ENCODE measurements around the gene DKK1.
"Not testable (repeated sequence)": the region's sequence is repeated elsewhere in the genome, so short reads cannot be mapped to it uniquely, and the experiment has no call there.

The DKK1 gene

DNA sequence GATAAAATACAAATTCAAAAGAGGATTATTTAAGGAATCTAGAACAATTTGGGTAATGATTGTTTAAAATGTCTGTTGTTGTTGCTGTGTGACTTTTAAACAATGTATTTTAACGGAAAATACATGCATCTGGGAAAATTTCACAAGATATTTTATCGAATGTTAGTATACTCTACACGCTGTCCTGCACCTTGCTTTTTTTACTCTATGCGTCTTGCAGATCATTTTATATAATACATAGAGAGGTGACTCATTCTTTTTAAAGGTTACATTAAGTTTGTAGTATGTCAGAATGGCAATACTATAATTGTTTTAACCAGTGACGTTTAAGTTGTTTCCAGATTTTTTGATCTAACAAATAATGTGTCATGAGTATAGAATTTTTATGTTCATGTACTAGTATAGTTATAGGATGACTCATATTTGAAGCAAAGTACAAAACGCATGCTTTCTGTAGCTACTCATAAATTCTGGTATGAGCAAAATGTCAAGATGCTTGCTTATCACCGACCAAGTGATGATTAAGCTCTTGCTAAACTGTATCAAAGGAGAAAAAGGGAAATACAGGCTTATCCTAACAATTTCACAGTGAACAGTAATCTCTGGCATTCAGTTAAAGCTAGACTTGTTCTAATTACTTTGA, 4.9 kb downstream of the DKK1 start:
- no peak for DNase-seq

DNA sequence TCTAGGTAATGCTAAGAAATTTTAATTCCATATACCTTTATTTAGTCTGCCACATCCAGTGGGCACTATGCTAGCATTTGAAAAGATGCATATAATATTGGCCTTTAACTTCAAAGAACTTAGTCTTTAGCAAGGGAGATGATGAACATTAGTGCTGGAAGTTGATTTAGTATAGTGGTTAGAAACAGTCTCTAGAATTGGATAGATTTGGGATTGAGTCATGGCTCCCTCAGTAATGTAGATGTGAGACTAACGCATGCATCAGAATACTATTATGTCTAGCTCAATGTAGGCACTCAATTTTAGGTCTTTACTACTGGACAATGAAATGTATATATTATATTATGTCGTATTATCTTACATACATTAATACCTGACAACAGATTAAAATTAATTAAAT, 5.8 kb downstream of the DKK1 start:
- no peak for DNase-seq

DNA sequence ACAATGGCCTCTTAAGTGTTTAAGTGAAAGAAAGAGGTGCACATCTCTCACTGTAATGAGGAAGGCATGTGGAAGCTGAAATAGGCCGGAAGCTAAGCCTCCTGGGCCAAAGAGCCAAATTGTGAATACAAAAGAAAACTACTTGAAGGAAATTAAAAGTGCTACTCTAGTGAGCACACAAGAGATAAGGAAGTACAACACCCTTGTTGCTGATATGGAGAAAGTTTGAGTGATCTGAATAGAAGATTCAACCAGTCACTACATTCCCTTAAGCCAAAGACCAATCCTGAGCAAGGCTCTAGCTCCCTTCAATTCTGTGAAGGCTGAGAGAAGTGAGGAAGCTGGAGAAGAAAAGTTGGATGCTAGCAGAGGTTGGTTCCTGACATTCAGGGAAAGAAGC, 8.2 kb downstream of the DKK1 start:
- DNase-seq: no peak

DNA sequence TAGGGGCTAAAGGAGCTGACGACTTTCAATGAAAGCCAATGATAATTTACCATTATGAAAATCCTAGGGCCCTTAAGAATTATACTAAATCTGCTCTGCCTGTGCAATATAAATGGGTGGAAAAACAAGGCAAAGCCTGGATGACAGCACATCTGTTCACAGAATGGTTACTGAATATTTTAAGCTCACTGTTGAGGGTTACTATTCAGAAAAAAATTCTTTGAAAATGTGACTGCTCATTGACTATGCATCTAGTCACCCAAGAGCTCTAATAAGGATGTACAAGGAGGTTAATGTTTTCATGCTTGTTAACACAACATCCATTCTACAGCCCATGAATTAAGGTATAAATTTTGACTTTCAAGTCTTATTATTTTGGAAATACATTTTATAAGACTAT, 8.9 kb downstream of the DKK1 start:
- no peak for DNase-seq

DNA sequence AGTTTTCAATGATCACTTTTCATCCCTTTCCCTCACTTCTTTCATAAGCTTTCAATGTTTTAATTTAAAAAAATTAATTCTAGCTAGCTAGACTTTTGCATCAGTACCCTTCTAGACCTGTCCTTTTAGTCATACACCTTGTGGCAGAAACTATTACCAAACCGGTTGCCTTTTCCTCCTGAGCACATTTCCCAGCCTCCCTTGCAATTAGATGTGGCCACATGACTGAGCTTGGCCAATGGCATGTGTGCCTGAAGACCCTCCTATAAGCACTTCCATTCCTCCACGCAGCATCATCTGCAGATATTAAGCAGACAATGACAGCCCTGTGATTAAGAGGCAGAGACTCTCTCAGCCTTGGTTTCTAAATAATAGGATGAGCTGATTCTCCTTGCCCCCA, 12.3 kb downstream of the DKK1 start:
- DNase-seq: no peak

DNA sequence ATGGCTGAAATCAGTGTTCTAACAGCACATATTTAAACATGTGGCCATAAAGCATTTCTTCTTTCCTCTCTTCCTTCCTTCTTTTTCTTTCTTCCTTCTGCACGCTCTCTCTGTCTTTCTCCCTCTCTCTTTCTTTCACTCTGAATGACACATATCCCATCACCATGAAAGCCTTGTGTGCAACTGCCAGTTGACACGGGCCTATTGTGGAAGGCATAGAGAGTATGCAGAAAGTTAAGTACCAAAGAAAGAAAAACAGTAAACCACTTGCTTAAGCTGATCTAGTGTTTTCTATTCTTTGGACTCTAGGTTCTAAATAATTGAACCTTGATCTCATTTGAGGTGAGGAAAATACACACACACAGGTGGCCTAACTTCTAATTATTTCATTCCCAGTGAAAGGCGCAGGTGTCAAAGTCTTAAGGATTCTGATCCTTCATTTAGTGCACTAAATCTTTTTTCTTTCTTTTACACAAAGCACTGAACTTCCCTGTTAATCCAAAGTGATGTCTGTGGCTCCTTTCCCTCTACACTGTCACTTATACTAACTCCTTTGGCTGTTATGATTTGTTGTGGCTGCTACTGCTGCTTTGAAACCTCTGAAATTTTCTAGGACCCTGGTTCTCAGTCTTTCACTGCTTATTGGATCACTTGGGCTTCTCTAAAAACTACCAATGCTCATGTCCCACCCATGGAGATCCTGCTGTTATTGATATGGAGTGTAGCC, 17.7 kb downstream of the DKK1 start:
- no peak for DNase-seq

DNA sequence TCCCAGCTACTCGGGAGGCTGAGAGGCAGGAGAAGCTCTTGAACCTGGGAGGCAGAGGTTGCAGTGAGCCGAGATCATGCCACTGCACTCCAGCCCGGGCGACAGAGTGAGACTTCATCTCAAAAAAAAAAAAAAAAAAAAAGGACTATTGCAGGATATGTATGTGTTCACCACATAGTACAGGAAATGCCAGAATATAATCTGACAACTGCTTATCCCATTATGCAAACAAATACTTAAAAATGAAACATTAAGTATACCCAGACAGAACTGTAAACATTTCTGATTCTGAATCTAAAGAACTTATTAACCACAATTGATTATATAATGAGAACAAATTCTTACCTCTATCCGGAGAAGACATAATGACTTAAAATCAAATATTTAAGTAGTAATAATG, 18.7 kb downstream of the DKK1 start:
- DNase-seq: no peak

DNA sequence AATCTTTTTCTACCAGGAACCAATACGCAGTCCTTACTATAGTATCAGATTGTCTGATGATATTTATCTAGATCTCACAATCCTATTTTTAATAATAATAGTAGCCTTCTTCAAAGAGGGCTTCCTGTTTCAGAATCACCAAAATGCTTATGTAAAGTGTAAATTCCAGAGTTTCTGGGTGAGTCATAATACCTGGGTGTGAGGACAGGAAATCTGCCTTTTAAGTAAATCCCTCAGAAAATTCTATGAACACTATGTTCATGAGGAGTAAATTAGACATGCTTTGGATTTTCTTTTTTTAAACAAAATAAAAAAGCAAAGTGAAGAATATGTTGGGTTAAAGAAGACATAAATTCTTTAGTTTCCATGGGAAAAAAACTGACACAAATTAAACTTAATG, 20.5 kb downstream of the DKK1 start:
- DNase-seq: no peak

DNA sequence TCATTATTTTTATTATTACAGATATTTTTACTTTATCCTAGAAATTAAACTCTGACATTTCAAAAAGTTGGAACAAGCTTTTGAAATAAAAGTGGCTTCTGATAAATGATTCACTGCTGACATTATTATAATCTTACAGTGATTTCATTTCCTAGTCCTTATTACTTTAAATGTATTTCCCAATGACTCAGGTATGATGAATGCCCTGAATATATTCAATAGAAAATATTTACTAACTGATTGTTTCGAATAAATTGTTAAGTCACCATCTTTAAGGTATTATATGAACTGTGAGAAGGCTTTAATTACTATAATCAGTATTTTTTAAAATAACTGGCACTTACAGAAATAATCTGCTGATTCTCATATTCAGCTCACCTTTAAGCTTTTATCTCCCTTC, 21.6 kb downstream of the DKK1 start:
- DNase-seq: no peak

DNA sequence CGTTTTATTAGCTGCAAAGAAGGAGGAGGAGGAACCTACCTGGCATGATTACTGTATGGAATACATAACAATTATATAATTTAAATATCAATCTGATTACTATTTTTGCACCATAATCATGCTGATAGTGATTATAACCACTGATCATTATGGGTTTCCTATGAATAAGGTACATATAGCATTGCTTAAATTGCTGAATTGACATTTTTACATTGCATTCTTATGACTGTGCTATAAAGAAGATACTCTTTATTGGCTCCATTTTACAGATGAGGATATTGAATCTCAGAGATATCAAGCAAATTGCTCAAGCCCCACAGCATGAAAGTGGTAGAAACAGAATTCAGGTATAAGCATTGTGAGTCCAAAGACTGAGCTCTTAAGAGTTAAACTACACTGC, 23.1 kb downstream of the DKK1 start:
- DNase-seq: no peak

DNA sequence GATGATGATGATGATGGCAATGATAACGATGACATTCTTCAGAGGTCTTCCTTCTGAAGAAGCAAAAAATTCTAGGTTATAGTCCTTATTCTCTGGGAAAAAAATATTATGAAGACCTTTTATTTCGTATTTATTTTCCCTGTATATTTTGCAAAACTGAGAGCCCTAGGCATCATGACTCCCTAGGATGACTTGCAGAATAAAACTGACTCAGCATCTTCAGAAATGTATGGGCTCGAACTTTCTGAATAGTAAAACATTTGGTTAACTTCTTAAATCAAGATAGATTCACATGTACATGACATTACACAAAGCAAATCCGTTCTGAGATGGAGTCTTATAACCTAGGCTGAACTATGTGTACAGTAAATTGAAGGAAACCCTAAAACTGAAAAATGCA, 29.4 kb downstream of the DKK1 start:
- DNase-seq: no peak

DNA sequence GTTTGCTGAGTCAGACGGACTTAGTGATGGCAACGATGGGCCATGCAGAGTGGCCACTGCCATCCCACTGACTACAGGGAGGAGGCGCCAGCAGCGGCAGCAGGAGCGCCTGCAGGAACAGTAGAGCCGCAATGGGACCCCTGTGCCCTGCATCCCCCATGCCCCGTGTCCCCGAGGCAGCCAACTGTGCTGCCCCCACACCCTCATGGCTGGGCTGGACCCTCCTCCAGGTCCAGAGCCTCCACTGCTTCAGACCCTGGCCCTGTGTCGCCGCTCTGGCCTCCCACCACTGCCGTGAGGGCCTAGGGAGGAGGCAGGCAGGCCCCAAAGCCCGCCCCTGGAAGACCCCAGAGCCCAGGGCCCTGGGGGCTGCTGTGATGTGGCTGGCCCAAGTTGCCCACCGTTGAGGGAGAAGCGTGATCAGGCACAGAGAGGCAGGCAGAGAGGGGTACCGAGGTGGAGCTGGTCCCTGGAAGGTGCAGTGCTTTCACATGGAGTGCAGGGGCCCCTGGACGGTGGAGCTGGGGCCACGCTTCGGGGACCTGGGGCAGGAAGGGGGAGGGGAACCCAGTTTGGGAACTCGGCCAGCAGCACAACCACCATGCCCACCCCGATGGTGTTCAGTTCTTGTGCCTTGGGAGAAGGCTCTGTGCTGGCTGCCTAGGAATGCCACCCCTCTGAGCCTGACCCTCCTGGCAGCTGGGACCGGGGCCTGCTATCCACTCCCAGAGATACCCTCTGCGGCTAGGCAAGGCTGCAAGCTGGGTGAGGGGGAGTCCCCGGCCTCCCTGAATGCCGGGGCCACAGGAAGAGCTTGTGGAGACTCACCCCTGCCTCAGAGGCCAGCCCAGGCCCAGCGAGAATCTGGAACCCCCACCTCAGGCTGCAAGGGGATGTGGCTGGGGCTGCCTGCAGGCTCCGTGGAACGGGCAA, 32.6 kb downstream of the DKK1 start:
- DNase-seq: no peak

DNA sequence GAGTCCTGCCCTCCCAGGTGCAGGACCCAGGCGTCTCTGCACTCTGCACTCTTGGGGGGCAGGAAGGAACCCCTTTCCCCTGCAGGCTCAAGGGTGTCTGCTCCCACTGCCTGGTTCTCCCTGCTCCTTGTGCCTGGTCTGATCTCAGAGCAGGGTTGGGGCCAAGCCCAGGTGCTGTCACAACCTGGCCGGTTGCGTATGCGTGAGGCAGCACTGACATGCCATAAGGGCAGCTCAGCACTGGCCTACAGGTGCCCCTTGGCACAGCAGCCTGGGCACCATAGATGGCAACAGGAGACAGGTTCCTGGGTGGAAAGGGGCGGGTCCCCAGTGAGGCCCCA, 33.2 kb downstream of the DKK1 start:
- DNase-seq: no peak

DNA sequence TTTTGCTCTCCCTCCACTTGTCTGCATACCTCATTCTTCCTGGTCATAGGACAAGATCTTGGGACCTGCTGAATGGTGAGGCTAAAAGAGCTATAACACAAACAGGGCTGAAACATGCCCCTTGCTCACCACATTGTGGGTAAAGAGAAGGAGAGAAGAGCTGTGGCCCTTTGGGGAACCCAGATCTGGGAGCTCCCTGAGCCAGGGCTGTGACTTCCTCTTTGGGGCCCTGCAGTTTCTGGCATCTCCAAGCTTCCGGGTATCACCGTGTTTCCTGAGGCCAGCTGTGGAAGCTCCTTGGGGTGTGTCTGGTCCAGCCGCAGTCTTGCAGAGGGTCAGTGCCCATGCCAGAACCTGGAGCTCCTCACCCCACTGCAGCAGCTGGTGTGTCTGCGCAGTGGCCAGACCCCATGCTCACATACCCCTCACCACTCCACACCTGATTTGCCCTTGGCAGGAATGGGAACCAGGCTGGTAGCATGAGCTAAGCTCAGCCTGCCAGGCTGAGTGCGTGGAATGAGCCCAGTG, 34.0 kb downstream of the DKK1 start:
- DNase-seq: no peak

DNA sequence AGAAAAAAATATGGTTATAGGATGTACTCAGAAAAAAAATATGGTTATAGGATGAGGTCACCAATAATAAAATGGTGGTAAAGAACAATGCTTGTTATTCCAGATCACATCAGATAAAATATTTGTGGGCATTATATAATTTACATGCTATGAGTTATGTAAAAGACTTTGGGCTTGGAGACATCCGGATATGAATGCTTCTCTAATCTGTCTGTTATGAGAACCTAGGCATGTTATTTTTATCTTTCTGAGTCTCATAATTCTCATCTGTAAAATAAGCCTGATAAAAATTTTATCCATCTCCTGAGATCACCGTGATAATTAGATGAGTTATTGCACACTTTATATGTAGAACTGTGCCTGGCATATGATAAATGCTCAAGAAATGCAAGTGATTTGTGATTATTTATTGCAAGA, 37.8 kb downstream of the DKK1 start:
- DNase-seq: no peak

DNA sequence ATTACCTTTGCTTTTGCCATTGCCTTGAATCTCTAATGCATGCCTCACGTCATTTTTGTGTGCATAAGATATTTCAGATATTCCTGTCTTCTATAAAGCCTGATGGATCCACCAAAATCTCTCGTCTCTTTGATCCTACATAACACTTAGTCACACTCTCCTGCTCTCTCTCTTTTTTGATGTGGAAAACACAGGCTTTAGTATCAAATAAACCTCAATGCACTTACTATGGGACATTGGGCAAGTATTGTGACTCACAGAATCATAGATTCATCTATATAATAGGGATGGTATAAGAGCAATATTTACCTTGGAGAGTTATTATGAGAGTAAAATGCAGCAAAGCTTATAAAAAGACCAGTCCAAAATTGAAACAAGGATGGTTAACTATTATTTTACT, 39.1 kb downstream of the DKK1 start:
- DNase-seq: no peak

DNA sequence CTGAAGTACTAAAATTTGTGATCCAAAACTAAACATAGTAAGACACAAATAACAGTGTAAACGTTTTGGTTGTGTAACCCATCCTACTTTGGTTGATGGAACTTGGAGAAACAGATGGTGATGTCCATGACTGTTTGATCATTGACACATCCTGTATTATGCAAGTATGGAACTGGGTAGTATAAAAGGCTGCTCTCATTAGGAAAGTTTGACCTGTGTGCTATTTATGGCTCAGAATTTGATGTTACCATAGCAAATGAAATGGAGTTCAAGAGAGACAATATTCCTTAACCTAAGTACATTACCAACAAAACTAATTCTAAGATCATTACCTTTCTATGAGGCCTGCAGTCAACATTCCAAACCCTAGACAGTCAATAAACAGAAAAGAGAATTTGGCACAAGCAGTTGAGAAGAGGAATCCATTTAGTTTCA, 39.9 kb downstream of the DKK1 start:
- no peak for DNase-seq

DNA sequence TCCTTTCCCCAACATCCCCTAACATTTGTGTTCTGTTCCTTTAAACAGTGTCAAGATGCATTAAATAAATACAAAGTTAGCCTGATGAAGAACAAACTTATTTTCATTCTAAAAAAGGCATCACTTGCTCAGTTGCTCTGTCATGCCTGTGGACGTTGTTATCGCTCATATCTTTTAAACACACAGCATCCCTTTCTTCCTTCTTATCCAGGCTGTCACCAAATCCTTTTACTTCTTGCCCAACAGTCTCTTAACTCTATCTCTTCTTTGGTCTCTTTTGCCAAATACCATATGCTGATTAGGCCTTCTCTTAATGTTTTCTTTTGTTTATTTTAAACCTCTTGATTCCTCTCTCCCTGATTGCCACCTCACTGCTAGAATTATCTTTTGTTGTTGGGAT, 43.9 kb downstream of the DKK1 start:
- no peak for DNase-seq

DNA sequence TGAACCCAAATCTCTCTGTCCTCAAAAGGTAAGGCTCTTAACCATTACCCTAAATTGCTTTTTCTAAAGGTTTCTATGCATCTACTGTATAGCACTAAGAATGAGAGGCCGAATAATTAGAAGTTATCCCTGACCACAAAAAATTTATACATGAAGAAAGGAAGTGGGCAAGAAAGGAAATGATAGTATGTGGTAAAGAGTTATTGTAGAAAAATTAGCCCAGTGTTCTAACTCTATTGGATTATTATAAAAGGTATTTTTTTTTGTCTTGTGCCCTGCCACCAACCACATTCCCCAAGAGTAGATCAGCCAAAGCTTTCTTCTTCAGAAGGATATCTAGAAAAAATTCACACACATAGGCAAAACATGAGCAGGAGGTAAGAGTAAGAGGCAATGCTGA, 45.4 kb downstream of the DKK1 start:
- no peak for DNase-seq

DNA sequence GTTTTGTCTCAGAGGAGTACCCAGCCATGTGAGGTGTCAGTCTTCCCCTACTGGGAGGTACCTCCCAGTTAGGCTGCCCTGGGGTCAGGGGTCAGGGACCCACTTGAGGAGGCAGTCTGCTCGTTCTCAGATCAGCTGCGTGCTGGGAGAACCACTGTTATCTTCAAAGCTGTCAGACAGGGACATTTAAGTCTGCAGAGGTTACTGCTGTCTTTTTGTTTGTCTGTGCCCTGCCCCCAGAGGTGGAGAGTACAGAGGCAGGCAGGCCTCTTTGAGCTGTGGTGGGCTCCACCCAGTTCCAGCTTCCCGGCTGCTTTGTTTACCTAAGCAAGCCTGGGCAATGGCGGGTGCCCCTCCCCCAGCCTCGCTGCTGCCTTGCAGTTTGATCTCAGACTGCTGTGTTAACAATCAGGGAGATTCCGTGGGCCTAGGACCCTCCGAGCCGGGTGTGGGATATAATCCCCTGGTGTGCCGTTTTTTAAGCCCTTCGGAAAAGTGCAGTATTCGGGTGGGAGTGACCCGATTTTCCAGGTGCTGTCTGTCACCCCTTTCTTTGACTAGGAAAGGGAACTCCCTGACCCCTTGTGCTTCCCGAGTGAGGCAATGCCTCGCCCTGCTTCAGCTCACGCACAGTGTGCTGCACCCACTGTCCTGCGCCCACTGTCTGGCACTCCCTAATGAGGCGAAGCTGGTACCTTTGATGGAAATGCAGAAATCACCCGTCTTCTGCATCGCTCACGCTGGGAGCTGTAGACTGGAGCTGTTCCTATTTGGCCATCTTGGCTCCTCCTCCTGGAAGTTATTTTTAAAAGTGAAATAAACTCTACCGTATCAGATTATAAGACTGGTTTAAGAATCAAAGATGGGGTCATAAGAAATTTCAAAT, 51.7 kb downstream of the DKK1 start:
- DNase-seq: not testable (repeated sequence)

Data from NCI-H1092 (cell line).